ENCODE results near the gene OLA1. TPM values are rescaled to one million over a fixed set of nuclear protein-coding genes. Genes with fewer than 3 reads are reported as not detected.

The OLA1 gene
- total and polyA plus RNA-seq, 2 of the 13 experiments (the other 11 are each of a cell fraction or from before 2014, with no cell fraction given) = 153 to 241 TPM

DNA sequence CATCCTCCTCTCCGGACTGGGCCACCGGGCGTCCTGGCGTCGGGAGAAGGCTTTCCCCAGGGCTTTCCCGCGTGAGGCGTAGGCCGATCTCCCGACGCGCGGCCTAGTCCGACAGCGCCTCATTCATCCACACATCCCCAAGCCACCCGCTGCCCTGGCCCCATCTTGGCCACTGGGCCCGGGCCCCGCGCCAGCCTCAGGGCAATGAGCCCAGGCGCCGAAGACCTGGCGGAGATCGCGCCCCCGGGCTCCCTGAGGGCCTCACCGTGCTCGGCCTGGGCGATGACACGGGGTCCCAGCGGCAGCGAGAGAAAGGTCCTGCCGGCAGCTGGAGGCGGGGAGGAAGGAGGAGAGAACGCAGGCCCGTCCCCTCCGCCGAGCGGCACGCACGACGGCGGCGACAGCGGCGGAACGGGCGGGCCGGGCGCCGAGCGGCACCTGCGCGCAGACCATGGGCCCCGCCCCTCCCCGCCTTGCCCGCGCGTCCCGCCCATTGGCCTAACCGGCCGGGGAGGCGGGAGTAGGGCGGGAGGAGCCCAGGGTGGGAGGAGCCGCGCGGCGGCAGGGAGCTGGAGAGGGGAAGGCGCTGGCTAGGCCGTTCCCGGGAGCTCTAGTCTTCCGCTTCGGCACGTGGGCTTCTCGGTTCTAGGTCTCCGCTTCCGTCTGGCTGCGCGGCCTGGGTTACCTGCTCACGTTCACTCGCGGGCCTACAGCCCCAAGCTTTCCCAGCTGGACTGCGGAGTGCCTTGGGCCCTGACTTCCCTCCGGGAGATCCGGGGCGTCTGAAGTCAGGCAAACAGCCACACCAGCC lies at the start of gene OLA1 (continued):
- TF ChIP-seq HINFP (CRISPR knock-in tag; IDR thresholded peaks at IDR 0.05; ENCODE audit: low read depth) (peak; percentile 76), SMAD1 (CRISPR knock-in tag; IDR thresholded peaks at IDR 0.05; ENCODE audit: borderline replicate concordance, low read depth) (peak; percentile 87; the same call in 1 of the 2 replicates), ZNF34 (CRISPR knock-in tag; IDR thresholded peaks at IDR 0.05; ENCODE audit: borderline replicate concordance) (peak; percentile 98), STAG1 (CRISPR knock-in tag; IDR thresholded peaks at IDR 0.05) (peak; percentile 20; the same call in 1 of the 2 replicates), ZHX1 (CRISPR knock-in tag; IDR thresholded peaks at IDR 0.05; ENCODE audit: low read depth) (no peak), PAF1 (CRISPR knock-in tag; IDR thresholded peaks at IDR 0.05) (no peak), ZNF251 (CRISPR knock-in tag; IDR thresholded peaks at IDR 0.05) (0 out of 2 replicates have a peak, but pooled peaks have one; percentile 32), SALL1 (CRISPR knock-in tag; IDR thresholded peaks at IDR 0.05) (peak; percentile 90), GATAD1 (CRISPR knock-in tag; IDR thresholded peaks at IDR 0.05) (no peak; the same call in 1 of the 2 replicates), ASH2L (IDR thresholded peaks at IDR 0.05; ENCODE audit: insufficient read length, low read depth, low read length) (peak; percentile 93), EP300 (IDR thresholded peaks at IDR 0.05; ENCODE audit: low read depth in 2 of 2, low read length in 2 of 2) (peak in 1 of 2 experiments; percentile 7; a peak in 2 of 4 replicates), EP300 (CRISPR knock-in tag; IDR thresholded peaks at IDR 0.05; ENCODE audit: borderline replicate concordance) (peak; percentile 35; the same call in 1 of the 2 replicates), MEIS1 (CRISPR knock-in tag; IDR thresholded peaks at IDR 0.05; ENCODE audit: borderline replicate concordance) (peak; percentile 88; the same call in 1 of the 2 replicates), ZNF878 (CRISPR knock-in tag; IDR thresholded peaks at IDR 0.05) (peak; percentile 93; the same call in 1 of the 2 replicates), CCDC6 (CRISPR knock-in tag; IDR thresholded peaks at IDR 0.05) (peak; percentile 97), ZNF331 (CRISPR knock-in tag; IDR thresholded peaks at IDR 0.05) (peak; percentile 67), IRF9 (CRISPR knock-in tag; IDR thresholded peaks at IDR 0.05; ENCODE audit: borderline replicate concordance) (peak; percentile 95), U2AF2 (IDR thresholded peaks at IDR 0.05; ENCODE audit: low read depth, low read length) (no peak), ZNF768 (CRISPR knock-in tag; IDR thresholded peaks at IDR 0.05) (no peak; the same call in none of the 2 replicates)
- TF ChIP-seq, protein P1, sequence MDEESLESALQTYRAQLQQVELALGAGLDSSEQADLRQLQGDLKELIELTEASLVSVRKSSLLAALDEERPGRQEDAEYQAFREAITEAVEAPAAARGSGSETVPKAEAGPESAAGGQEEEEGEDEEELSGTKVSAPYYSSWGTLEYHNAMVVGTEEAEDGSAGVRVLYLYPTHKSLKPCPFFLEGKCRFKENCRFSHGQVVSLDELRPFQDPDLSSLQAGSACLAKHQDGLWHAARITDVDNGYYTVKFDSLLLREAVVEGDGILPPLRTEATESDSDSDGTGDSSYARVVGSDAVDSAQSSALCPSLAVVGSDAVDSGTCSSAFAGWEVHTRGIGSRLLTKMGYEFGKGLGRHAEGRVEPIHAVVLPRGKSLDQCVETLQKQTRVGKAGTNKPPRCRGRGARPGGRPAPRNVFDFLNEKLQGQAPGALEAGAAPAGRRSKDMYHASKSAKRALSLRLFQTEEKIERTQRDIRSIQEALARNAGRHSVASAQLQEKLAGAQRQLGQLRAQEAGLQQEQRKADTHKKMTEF (CRISPR knock-in tag; IDR thresholded peaks at IDR 0.05) = peak; percentile 90
- TF ChIP-seq, protein P2, sequence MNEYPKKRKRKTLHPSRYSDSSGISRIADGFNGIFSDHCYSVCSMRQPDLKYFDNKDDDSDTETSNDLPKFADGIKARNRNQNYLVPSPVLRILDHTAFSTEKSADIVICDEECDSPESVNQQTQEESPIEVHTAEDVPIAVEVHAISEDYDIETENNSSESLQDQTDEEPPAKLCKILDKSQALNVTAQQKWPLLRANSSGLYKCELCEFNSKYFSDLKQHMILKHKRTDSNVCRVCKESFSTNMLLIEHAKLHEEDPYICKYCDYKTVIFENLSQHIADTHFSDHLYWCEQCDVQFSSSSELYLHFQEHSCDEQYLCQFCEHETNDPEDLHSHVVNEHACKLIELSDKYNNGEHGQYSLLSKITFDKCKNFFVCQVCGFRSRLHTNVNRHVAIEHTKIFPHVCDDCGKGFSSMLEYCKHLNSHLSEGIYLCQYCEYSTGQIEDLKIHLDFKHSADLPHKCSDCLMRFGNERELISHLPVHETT (CRISPR knock-in tag; conservative IDR thresholded peaks at IDR 0.05) = no peak

Data from HepG2 (cell line).